ENCODE data around the gene PERP. TPM values are rescaled to one million over a fixed set of nuclear protein-coding genes. Genes with fewer than 3 reads are reported as not detected.
"Not testable (repeated sequence)": the region's sequence is repeated elsewhere in the genome, so short reads cannot be mapped to it uniquely, and the experiment has no call there.

PERP gene
- total RNA-seq = 1 to 10 TPM; 4.6 to 8.5 TPM

DNA sequence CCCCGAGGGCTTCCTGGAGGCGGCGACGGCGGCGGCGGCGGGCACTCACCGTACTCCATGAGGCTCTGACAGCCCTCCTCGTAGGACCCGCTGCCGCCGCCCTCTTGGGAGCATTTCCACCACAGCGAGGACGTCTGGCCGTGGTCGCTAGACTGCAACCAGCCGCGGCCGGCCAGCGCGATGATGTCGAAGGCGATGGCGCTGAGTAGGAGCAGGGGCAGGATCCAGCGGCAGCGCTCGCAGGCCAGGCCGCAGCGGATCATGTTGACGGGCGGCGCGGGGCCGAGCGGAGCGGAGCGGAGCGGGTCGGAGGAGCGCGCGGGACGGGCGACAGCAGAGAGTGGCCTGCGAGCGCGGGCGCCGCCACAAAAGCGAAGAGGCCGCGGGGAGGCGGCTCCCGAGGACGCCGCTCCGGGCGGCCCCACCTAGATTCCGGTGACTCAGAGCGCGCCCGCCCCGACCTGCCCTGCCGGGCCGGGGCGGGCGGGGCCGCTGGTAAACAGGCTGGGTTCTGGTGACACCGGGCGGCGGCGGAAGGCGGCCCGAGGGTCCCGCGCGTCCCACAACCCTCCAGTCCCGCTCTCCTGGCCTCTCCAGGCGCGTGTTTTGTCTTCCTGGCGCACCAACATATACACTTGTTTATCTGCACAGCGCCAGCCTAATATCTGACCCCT is at the start of gene PERP:
Gene PERP, minus strand, starts transcription at position 342 of the 674 bp plus-strand sequence. Its CDS starts 79 bp downstream, at position 263.
- ATAC-seq (replicated peaks in 1 of 2) = peak; percentile 96 to 98
- Mint-ChIP-seq H3K4me1 (ENCODE audit: low read depth) (peaks cover 16% of the 10 kb centered on the region), H3K27me3 (ENCODE audit: low read depth) (peaks cover 41% of the 10 kb centered on the region), H3K36me3 (ENCODE audit: insufficient read depth in 2 of 2) (peaks cover 0 to 1% of the 10 kb centered on the region in 2 donors), H3K4me3 (peak within 1 kb of the TSS; percentile 90 to 95), H3K27ac (peak within 1 kb of the TSS; percentile 64), H3K9me3 (no peaks in the 10 kb centered on the region)
- DNase-seq = peak; percentile 84 to 85

DNA sequence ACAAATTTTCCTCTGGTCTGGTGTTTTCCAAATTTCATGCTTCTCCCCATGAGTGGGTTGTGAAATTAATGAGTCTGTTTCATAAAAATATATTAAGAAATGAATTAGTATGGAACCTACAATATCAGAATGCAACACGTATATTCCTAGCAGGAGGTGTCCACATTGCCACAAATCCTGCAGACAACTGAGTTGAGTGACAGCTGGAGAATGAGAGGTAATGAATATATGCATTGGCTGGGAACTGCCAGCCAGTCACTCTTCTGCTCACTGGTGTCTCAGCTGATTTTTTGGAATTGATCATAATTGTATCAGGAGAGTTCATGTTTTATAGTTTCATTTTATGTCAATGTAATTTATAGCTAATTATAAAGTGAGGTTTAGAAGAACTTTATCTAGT is 48.2 kb upstream of the PERP start:
- no peak overlapping the region for H3K27ac Mint-ChIP-seq
- no peak for ATAC-seq (replicated peaks in 1 of 2)
- peaks cover 63% of the 10 kb centered on the region for H3K27me3 Mint-ChIP-seq (ENCODE audit: low read depth)
- no peak overlapping the region for H3K4me3 Mint-ChIP-seq
- H3K36me3 Mint-ChIP-seq (ENCODE audit: insufficient read depth in 2 of 2) = peaks cover 6% of the 10 kb centered on the region in 2 donors
- no peaks in the 10 kb centered on the region for H3K4me1 Mint-ChIP-seq (ENCODE audit: low read depth)
- H3K9me3 Mint-ChIP-seq = peaks cover 6 to 12% of the 10 kb centered on the region in 2 donors
- no peak for DNase-seq

DNA sequence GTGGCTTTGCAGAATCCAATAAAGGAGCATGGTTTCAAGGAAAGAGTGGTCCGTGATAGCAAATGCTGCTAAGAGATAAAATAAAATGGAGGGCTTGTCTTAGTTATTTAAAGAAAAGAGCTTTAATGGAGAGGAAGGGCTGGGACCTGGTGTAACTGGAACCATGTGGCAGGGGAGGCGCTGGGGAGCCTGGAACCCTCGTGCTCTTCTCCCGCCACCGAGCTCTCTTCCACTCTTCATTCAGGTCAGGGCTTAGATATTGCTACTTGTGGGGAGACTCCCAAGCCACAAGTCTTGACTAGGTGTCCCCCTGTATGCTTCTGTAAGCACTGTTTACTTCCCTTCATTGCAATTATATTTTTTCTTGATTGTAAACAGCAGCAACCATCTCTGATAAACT is 39.3 kb upstream of the PERP start:
- ATAC-seq (replicated peaks in 1 of 2) = no peak
- DNase-seq = no peak
- Mint-ChIP-seq H3K36me3 (ENCODE audit: insufficient read depth in 2 of 2) (no peaks in the 10 kb centered on the region), H3K4me3 (no peak overlapping the region), H3K4me1 (ENCODE audit: low read depth) (no peaks in the 10 kb centered on the region), H3K27ac (no peak overlapping the region), H3K27me3 (ENCODE audit: low read depth) (peaks cover 38% of the 10 kb centered on the region), H3K9me3 (peaks cover 1 to 2% of the 10 kb centered on the region in 2 donors)

DNA sequence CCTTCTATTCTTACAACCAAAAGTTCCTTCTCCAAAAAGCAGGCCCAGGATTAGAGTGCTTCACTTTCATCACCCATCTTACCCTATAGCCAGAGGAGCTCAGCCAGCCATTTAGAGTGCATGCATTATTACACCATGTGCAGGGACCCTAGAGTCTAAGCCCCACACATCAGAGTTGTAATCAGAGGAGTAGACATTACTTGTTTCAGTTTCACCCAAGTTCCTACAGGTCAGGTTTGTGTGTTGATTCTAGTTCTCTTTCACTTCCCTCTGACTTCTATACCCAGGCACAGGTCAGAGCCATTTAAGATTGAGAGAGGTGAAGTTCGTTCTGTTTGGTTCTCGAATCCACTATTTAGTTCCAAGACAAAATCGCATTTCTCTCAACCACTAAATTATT is 38.2 kb upstream of the PERP start:
- no peak for DNase-seq
- ATAC-seq (replicated peaks in 1 of 2) = no peak
- H3K36me3 Mint-ChIP-seq (ENCODE audit: insufficient read depth in 2 of 2) = no peaks in the 10 kb centered on the region
- H3K4me3 Mint-ChIP-seq = no peak overlapping the region
- no peak overlapping the region for H3K27ac Mint-ChIP-seq
- H3K4me1 Mint-ChIP-seq (ENCODE audit: low read depth) = no peaks in the 10 kb centered on the region
- H3K27me3 Mint-ChIP-seq (ENCODE audit: low read depth) = peaks cover 34% of the 10 kb centered on the region
- H3K9me3 Mint-ChIP-seq = peaks cover 1 to 2% of the 10 kb centered on the region in 2 donors

DNA sequence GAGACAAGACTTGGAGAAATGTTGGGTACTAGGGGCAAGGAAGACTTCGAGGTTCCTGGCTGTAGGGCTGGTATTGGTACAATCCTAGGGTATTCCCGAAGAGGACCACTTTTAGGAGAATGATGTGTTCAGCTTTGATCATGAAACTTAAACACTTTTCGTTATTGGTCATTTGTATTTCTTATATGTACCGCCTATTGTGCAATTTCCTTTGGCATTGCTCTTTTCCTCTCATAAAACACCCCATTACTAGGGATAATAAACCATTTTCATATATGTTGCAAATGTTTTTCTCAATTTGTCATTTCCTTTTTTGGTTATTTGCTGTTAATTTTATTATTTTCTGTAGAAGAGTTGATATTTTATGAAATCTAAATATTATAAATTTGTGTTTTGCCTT is 35.6 kb upstream of the PERP start:
- Mint-ChIP-seq H3K27ac (no peak overlapping the region), H3K4me3 (no peak overlapping the region), H3K9me3 (peaks cover 1 to 2% of the 10 kb centered on the region in 2 donors), H3K27me3 (ENCODE audit: low read depth) (peaks cover 41% of the 10 kb centered on the region), H3K4me1 (ENCODE audit: low read depth) (no peaks in the 10 kb centered on the region), H3K36me3 (ENCODE audit: insufficient read depth in 2 of 2) (no peaks in the 10 kb centered on the region)
- no peak for DNase-seq
- ATAC-seq (replicated peaks in 1 of 2) = no peak

DNA sequence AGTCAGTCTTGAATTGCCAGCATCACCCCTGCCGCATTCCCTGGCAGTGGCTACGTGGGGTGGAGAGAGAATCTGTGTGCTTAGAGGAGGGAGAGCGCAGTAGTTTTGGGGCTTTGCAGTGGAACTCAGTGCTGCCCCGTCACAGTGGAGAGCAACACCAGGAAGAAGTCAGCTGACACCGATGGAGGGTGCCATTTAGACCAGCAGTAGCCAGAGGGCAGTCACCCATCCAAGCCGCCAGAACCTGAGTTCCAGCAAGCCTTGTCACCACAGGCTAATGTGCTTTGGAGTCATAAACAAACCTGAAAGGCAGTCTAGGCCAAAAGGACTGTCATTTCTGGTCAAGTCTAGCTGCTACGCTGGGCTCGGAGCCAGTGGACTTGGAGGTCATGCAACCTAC is 22.0 kb upstream of the PERP start:
- Mint-ChIP-seq H3K27me3 (ENCODE audit: low read depth) (peaks cover 30% of the 10 kb centered on the region), H3K36me3 (ENCODE audit: insufficient read depth in 2 of 2) (no peaks in the 10 kb centered on the region), H3K9me3 (no peaks in the 10 kb centered on the region), H3K27ac (no peak overlapping the region), H3K4me3 (no peak overlapping the region), H3K4me1 (ENCODE audit: low read depth) (no peaks in the 10 kb centered on the region)
- ATAC-seq (replicated peaks in 1 of 2) = no peak
- DNase-seq = no peak

DNA sequence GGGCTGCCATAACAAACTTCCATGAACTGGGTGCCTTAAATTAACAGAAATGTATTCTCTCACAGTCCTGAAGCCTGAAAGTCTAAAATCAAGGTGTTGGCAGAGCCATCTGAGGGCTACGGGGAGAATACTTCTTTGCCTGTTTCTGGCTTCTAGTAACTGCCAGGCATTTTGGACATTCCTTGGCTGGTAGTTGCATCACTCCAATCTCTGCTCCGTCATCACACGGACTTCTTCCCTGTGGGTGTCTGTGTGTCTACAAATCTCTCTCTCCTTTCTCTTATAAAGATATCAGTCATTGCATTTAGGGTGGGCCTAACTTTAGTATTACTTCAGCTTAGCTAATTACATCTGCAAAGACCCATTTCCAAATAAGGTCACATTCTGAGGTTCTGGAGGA is 20.9 kb upstream of the PERP start:
- no peak overlapping the region for H3K27ac Mint-ChIP-seq
- H3K4me1 Mint-ChIP-seq (ENCODE audit: low read depth) = no peaks in the 10 kb centered on the region
- H3K36me3 Mint-ChIP-seq (ENCODE audit: insufficient read depth in 2 of 2) = no peaks in the 10 kb centered on the region
- H3K27me3 Mint-ChIP-seq (ENCODE audit: low read depth) = peaks cover 24% of the 10 kb centered on the region
- ATAC-seq (replicated peaks in 1 of 2) = no peak
- no peak for DNase-seq
- no peak overlapping the region for H3K4me3 Mint-ChIP-seq
- H3K9me3 Mint-ChIP-seq = peaks cover 0 to 2% of the 10 kb centered on the region in 2 donors

DNA sequence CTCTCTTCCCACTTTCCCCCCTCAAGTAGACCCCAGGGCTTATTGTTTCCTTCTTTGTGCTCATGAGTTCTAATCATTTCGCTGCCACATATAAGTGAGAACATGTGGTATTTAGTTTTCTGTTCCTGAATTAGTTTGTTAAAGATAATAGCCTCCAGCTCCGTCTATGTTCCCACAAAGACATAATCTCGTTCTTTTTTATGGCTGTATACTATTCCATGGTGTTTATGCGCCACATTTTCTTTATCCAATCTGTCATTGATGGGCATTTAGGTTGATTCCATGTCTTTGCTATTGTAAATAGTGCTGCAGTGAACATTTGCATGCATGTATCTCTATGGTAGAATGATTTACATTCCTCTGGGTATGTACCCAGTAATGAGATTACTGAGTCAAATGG is 16.9 kb upstream of the PERP start:
- DNase-seq (no peak), ATAC-seq (replicated peaks in 1 of 2) (no peak)
- Mint-ChIP-seq H3K4me3 (no peak overlapping the region), H3K27ac (no peak overlapping the region), H3K9me3 (peaks cover 0 to 2% of the 10 kb centered on the region in 2 donors), H3K36me3 (ENCODE audit: insufficient read depth in 2 of 2) (no peaks in the 10 kb centered on the region), H3K27me3 (ENCODE audit: low read depth) (peaks cover 31% of the 10 kb centered on the region), H3K4me1 (ENCODE audit: low read depth) (no peaks in the 10 kb centered on the region)

DNA sequence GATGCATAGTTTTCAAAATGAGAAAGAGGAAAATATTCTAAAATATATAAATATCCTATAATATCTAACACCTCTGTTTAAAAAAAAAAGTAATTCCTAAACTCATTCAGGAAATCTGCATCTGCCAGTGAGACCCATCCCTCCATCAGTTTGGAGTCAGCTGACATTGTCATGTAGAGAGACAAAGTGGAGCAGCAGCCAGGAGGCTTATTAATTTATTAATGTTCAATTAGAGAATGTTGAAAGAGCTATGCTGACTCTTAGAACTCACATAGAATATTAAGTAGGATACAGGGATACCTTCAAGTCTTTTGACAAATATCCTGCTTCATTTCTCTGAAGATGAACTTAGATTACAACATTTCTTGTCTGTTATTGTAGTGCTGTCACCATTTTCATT is 12.8 kb upstream of the PERP start:
- no peak overlapping the region for H3K4me3 Mint-ChIP-seq
- no peak for DNase-seq
- peaks cover 6% of the 10 kb centered on the region for H3K4me1 Mint-ChIP-seq (ENCODE audit: low read depth)
- peaks cover 29% of the 10 kb centered on the region for H3K27me3 Mint-ChIP-seq (ENCODE audit: low read depth)
- peaks cover 0 to 2% of the 10 kb centered on the region in 2 donors for H3K9me3 Mint-ChIP-seq
- H3K36me3 Mint-ChIP-seq (ENCODE audit: insufficient read depth in 2 of 2) = no peaks in the 10 kb centered on the region
- ATAC-seq (replicated peaks in 1 of 2) = no peak
- H3K27ac Mint-ChIP-seq = no peak overlapping the region

DNA sequence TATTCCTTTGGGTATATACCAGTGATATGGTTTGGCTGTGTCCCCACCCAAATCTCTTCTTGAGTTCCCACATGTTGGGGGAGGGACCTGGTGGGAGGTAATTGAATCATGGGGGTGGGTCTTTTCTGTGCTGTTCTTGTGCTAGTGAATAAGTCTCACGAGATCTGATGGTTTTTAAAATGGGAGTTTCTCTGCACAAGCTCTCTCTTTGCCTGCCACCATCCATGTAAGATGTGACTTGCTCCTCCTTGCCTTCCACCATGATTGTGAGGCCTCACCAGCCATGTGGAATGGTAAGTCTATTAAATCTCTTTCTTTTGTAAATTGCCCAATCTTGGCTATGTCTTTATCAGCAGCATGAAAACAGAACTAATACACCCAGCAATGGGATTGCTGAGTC is 12.0 kb upstream of the PERP start:
- not testable (repeated sequence) for ATAC-seq (replicated peaks in 1 of 2); H3K4me3 Mint-ChIP-seq; H3K36me3 Mint-ChIP-seq (ENCODE audit: insufficient read depth in 2 of 2); H3K4me1 Mint-ChIP-seq (ENCODE audit: low read depth); DNase-seq; H3K27ac Mint-ChIP-seq; H3K9me3 Mint-ChIP-seq
- H3K27me3 Mint-ChIP-seq (ENCODE audit: low read depth) = peaks cover 32% of the 10 kb centered on the region

DNA sequence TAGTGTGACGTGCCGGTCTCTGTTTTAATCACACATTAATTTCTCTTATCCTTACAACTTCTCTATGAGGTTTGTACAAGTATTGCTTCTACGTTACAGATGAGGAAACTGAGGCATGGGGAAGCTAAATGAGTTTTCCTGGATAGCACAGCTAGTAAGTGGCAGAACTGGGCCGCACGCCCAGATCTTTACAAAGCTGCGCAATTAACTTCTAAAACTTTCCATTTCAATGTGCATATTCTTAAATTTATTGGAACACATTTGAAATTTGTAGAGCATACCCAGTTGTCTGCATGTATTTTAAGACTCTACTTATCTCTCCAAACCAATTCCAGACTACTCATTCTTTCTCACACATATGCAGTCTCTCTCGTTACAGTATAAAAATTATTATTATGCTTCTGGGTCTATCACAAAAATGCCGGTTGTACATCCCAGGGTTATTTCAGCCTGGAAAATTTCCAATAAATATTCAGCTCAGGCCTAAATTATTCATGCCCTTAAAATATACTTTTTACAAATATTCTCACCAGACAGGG is 10.2 kb upstream of the PERP start:
- Mint-ChIP-seq H3K9me3 (no peaks in the 10 kb centered on the region), H3K4me1 (ENCODE audit: low read depth) (peaks cover 6% of the 10 kb centered on the region), H3K36me3 (ENCODE audit: insufficient read depth in 2 of 2) (no peaks in the 10 kb centered on the region), H3K27me3 (ENCODE audit: low read depth) (peaks cover 32% of the 10 kb centered on the region), H3K4me3 (no peak overlapping the region), H3K27ac (no peak overlapping the region)
- ATAC-seq (replicated peaks in 1 of 2) (no peak), DNase-seq (no peak)

DNA sequence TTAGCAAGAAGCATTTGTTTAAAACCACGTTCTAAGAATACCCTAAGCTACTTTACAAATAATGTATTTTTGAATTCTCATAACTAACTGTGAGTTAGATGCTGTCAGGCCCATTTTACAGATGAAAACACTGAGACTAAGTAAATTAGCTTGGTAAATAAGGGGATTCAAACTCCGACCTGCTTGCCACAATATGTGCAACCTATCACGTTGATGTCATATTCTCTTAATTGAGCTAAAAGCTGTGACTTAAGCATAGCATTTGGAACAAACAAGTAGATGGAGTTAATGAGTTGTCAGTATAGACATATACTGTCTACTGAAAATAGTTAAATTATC is 9.4 kb upstream of the PERP start:
- H3K36me3 Mint-ChIP-seq (ENCODE audit: insufficient read depth in 2 of 2) = no peaks in the 10 kb centered on the region
- H3K4me3 Mint-ChIP-seq = no peak overlapping the region
- H3K4me1 Mint-ChIP-seq (ENCODE audit: low read depth) = peaks cover 6% of the 10 kb centered on the region
- DNase-seq = no peak
- no peak overlapping the region for H3K27ac Mint-ChIP-seq
- no peaks in the 10 kb centered on the region for H3K9me3 Mint-ChIP-seq
- H3K27me3 Mint-ChIP-seq (ENCODE audit: low read depth) = peaks cover 26% of the 10 kb centered on the region
- ATAC-seq (replicated peaks in 1 of 2) = no peak

DNA sequence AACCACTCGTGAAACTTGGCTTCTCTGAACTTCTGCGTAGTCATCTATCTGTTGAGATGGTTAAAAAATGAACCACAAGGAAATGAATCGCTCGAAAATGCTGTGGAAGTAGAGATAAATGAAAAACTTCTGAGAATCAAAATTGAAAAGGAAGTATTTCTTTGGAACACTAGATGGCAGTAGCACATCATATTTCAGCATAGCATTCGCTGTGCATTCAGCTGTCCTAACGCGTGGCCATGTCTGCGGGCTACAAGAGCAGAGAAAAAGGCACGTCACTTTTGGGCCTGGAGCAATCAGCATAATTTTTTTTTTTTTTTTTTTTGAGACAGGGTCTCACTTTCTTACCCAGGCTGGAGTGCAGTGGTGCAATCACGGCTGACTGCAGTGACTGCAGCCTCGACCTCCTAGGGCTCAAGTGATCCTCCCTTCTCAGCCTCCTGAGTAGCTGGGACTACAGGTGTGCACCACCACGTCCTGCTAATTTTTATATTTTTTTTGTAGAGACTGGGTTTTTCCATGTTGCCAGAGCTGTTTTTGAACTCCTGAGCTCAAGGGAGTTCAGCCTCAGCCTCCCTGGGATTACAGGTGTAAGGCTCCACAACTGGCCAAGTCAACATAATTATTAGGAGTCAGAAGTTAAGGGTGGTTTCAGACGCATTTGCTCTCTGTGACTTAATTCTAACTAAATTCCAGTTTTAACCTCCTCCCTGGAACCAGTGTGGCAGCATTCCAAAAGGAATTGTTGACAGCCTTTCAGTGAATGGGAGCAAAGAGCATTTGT is 8.8 kb upstream of the PERP start:
- Mint-ChIP-seq H3K9me3 (no peaks in the 10 kb centered on the region), H3K4me1 (ENCODE audit: low read depth) (peaks cover 6% of the 10 kb centered on the region), H3K36me3 (ENCODE audit: insufficient read depth in 2 of 2) (no peaks in the 10 kb centered on the region), H3K4me3 (no peak overlapping the region), H3K27ac (peak overlapping the region; percentile 12), H3K27me3 (ENCODE audit: low read depth) (peaks cover 27% of the 10 kb centered on the region)
- peak; percentile 85 to 89 for ATAC-seq (replicated peaks in 1 of 2)
- peak; percentile 37 to 42 for DNase-seq

Measured in activated T-cell treated with anti-CD3 and anti-CD28 coated beads, Interleukin-2, amount 50 U/mL, for 72 hours (primary cell).